Measurements from ENCODE around the gene LRMDA. TPM values are rescaled to one million over a fixed set of nuclear protein-coding genes. Genes with fewer than 3 reads are reported as not detected.

LRMDA gene
- total RNA-seq, 1 donor = under 0.01 TPM

DNA sequence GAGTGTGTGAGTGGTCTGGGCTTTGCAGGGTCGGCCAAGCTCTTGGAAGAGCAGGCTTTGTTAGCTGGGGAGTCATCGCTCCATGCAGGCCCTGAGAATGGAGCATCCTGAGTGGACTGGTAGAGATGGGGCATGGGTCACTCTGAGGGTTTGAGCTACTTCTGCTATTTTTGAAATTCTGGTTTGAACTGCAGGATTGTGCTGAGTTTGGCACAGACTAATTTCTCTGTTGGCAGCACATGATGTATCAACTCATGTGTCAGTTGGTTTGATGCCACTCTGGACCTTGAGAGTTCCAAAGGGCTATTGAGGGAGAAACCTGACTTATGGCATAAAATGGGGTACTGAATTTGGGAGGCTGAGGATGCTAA, 56.3 kb downstream of the LRMDA start:
- no peak for TF ChIP-seq CTCF (IDR thresholded peaks at IDR 0.05; ENCODE audit: insufficient read depth, low read depth, low read length)
- no peak for DNase-seq (ENCODE audit: low read depth)
- H3K4me3 ChIP-seq (ENCODE audit: low read depth, low read length) = no peak overlapping the region

- H3K4me3 ChIP-seq (ENCODE audit: low read depth, low read length) = no peak overlapping the region
- no peak for TF ChIP-seq CTCF (IDR thresholded peaks at IDR 0.05; ENCODE audit: insufficient read depth, low read depth, low read length)
- no peak for DNase-seq (ENCODE audit: low read depth)
Measured at GRCh38 chr10:75492173-75492925, 60.9 kb downstream of the LRMDA start.

- no peak overlapping the region for H3K4me3 ChIP-seq (ENCODE audit: low read depth, low read length)
- no peak for DNase-seq (ENCODE audit: low read depth)
- no peak for TF ChIP-seq CTCF (IDR thresholded peaks at IDR 0.05; ENCODE audit: insufficient read depth, low read depth, low read length)
Measured at GRCh38 chr10:75493464-75493863, 62.0 kb downstream of the LRMDA start.

GRCh38 chr10:75495434-75496190, 64.2 kb downstream of the LRMDA start:
- no peak overlapping the region for H3K4me3 ChIP-seq (ENCODE audit: low read depth, low read length)
- DNase-seq (ENCODE audit: low read depth) = no peak
- TF ChIP-seq CTCF (IDR thresholded peaks at IDR 0.05; ENCODE audit: insufficient read depth, low read depth, low read length) = no peak

GRCh38 chr10:75496191-75496567, 64.8 kb downstream of the LRMDA start:
- no peak overlapping the region for H3K4me3 ChIP-seq (ENCODE audit: low read depth, low read length)
- TF ChIP-seq CTCF (IDR thresholded peaks at IDR 0.05; ENCODE audit: insufficient read depth, low read depth, low read length) = no peak
- DNase-seq (ENCODE audit: low read depth) = no peak

DNA sequence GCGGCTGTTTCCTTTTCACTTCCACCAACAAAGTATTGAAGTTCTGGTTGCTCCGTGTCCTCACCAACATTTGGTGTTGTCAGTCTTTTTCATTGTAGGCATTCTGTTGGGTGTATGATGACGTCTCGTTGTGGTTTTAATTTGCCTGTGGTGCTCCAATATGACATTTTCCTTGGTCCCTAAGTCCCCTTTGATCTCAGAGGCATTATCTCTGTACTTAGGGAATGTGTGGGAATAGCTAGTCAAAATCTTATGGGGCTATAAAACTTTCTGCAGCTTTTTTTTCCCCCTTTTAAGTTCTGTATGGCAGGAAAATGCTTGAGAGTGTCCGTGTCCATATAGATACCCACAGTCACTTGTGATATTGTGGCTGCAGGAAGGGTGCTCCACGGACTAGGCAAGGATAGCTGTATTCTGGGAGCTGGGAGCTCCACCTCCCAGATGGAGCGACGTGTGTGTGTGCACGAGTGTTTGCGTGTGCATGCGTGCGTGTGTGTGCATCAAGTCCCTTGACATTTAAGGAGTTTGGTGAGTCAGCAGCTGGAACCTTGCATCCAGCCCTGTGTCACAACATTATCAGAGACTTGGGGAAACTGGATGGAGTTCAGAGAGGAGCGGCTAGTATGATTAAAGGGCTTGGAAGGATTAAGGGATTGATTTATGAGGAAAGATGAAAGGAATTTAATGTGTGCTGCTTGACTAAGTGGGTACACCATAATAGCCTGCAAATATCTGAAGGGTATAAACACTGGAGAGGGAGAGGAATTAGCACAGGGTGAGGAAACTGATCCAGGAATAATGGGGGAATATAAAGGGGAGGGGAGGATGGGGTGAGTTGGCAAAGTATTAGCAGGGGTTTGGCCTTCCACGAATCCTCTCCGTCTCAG, 66.8 kb downstream of the LRMDA start:
- DNase-seq (ENCODE audit: low read depth) = peak; percentile 25
- no peak overlapping the region for H3K4me3 ChIP-seq (ENCODE audit: low read depth, low read length)
- TF ChIP-seq CTCF (IDR thresholded peaks at IDR 0.05; ENCODE audit: insufficient read depth, low read depth, low read length) = no peak

Data from fibroblast of villous mesenchyme (primary cell).